ENCODE results near the gene CDH23.
A peak's percentile ranks its signal among the peaks of the same experiment; 100 is the strongest.

CDH23 gene

GRCh38 chr10:71572962-71573361 is 176.2 kb downstream of the CDH23 start:
- no peak for DNase-seq

DNA sequence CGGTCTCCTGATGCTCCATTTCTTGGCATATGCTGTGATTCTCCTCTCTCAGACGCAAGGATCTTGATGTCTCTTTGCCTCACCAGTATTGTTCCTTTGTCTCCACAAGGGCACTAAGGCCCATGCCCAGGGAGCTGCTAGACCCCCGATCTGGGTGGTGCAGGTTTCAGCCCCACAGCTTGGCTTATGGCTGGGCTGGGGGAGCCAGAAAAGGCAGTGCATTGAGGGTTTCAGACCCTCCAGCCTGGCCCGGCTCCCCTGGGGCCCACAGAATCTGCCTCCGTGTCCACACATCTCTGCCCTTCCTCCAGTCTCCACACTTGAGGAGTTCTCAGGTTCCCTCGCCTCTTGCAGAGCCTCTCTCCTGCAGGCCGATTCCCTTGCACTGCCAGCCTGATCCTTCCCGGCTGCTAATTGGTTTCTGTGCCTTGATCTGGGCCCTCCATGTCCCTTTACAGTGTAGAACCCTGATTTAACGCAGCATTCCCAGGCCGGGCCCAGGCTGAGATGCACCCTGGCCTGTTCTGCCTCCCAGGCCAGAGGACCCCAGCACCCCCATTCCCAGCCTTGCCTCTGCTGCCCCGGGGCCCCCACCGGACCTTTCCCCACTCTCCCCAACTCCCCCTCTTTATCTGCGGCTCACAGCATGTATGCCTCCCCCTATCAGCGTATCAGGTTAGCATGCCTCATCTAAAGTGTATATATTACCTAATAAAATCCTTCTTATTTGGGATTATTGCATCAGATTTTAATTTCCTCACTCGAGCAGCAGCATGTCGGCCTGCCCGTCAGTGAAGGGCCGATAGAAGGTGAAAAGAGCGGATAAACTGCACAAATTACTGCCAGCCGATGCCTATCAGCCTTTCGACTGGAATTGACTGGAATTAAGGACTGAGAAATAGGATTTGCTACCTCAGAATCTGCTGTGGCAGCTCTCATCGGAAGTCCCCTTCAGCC is 177.1 kb downstream of the CDH23 start:
- DNase-seq = no peak

DNA sequence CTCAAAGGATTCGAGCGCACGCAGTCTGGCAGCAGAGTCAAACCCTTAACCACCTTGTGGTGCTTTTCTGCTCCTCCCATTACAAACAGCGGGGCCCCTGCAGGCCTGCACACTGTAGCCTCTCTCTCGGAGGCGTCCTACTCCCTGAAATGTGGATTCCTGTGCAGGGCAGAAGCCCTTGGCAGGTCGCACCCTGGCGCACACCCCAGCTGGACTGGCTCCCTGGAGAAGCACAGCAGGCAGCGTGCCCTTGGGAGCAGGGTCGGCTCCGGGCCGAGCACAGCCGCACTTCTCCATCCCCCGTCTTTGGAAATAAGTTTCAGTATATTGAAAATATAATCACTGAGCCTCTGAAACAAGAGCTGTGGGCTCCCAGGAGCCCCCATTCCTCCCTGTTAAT is 178.7 kb downstream of the CDH23 start:
- no peak for DNase-seq

GRCh38 chr10:71575934-71576801 is 179.4 kb downstream of the CDH23 start:
- DNase-seq = peak; percentile 94

GRCh38 chr10:71576842-71577241 is 180.1 kb downstream of the CDH23 start:
- no peak for DNase-seq

DNA sequence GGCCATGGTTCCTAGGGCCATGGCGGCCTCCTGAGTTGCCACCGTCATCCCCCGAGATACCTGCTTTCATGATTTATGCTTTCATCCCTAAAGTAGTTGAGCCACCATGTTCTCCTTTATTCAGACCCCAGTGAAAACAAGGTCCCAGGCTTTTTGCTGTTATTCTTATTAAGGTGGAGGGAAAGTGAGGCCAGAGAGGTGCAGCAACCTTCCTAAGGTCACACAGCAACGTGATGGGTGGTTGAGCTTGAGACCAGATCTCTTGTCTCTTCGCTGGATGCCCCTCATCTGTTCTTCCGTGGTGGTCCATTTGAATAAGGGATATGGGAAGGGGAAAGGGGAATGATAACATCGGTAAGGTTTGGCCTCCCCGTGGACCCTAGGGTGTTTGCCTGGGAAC is 180.6 kb downstream of the CDH23 start:
- no peak for DNase-seq

- DNase-seq = no peak
Measured at GRCh38 chr10:71578069-71578468, 181.3 kb downstream of the CDH23 start.

- no peak for DNase-seq
Measured at GRCh38 chr10:71579668-71580067, 182.9 kb downstream of the CDH23 start.

GRCh38 chr10:71580415-71580814 is 183.7 kb downstream of the CDH23 start:
- DNase-seq = no peak

GRCh38 chr10:71580926-71581325 is 184.2 kb downstream of the CDH23 start:
- no peak for DNase-seq

DNA sequence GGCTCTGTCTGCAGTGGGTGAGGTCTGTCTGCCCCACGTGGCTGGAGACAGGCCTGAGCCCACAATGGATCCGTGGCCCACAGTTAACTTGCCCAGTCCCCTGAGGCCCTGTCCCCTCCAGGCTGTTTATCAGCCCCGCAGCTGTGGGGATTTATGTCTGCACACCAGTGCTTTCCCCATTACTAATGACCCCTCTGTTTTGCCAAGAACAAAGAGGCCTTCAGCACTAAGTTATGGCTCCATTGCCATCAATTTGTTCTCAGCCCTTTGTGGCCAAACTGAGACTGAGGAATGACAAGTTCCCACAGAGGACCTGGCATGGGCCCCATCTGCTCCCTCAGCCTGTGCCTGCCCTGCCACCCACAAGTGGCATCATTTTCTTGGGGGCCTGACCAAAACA is 184.7 kb downstream of the CDH23 start:
- DNase-seq = no peak

- no peak for DNase-seq
Measured at GRCh38 chr10:71582019-71582418, 185.3 kb downstream of the CDH23 start.

DNA sequence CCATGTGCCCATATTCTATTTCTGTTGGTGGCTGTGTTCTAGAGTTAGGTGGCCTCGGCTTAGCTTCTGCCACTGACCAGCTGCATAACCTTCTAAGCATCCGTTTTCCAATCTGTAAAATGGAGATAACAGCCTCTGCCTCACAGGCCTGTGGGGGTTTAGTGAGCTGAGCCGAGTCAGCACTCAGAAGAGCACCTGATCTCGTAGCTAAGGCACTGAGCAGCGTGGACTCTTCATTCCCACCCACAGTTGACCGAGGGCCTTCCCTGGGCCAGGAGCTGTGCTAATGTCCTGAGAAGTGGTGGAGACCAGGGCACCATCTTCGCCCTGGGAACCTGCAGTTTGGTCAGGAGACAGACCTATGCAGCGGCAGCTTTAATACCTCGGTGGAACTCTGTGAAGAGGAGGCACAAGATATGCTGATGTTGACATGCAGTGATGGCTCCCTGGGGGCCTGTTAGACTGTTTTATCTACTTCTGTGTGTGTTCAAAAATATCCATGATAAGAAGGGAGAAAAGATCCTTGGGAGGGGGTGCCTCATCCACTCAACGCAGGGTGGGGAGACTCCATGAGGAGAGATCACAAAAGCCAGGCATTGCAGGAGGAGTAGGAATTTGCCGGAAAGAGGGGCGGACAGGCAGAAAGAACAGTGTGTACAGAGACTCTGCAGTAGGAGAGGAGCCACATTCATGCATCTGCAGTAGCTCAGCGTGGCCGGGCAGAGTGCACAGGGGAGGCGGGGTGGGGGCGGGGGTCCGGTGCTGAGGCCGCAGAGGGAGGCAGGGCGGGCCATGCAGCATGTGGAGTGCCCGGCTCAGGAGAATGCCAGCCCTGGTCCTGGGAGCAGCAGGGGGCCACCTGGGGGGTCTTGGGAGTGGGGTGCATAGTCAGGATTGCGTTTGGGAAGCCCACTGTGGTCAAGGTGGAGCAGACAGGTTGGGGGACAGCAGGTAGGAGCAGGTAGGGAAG is 186.1 kb downstream of the CDH23 start:
- no peak for DNase-seq

GRCh38 chr10:71584461-71584860 is 187.7 kb downstream of the CDH23 start:
- no peak for DNase-seq

GRCh38 chr10:71584902-71585563 is 188.3 kb downstream of the CDH23 start:
- no peak for DNase-seq

DNA sequence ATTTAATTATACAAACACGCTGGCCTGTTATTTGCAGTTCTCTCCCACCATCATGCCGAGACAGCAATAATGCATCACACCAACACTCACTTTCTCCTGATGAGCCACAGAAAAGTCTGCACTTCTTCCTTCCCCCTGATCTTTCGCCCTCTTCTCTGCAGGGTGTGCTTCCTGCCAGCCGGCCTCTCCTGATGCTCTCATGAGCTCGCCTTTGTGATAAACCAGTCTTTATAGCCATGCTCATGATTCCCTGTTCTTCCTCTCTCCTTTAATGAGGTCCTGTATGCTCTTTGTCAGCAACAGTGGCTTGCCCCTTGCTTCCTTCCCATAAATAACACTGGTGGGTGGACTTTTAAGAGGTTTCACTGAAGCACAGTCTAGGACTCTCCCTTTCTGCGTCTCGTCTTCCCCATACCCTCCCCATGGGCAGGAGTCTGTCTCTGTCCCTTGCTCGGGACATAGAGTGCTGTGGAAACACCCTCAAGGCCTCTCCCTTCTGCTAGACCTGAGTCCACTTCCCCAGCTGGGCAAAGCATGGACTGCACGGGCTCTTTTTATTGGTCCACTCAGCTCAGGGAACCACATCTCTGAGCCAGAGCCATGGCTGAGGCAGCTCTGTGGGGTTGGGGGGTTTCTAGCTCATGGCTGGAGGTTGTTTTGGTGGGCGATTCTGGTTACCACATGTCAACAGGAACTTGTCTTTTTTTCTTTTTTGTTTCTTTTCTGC is 189.0 kb downstream of the CDH23 start:
- no peak for DNase-seq

GRCh38 chr10:71587941-71588573 is 191.3 kb downstream of the CDH23 start:
- DNase-seq = no peak

GRCh38 chr10:71588685-71589084 is 192.0 kb downstream of the CDH23 start:
- DNase-seq = no peak

DNA sequence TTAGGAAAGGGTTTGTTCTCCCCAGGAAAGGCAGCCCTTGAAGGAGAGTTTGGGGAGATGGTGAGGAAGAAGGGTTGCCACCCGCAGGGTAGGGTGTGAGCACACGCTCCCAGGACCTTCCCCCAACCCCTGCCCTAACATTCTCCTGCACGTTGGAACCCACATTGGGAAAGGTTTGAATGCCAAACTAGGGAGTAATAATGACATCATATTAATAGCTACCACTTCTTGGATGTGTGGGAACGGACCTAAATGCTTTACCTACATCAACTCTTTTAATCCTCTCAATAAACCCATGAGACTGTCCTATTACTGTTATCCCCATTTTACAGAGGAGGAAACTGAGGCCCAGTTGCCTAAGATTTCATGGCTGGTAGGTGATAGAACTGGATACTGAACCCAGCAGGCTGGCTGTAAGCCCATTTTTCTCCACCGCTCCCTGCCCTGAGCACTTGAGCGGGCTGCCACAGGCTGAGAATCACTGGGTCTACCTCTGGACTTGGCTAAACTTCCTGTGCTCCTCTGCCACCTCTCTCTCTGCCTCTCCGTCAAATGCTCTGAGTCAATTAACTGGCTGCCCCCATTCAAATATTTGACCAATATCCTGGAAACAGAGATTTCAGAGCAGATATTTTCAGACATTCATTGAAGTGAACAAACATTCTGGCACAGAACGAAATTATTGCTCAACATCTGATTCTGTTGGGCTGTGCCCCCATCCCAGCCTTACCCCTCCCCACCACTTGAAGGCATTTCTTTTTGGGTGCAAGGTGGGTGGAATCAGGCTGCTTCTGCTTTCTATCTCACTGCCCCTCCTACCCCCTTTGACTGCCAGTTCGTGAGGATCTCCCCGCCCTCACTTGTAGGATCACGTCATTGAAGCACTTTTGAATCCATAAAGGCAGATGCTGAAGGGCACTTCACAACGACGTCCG is 193.2 kb downstream of the CDH23 start:
- DNase-seq = peak; percentile 79
